Smooth muscle cell of the brain vasculature (primary cell): Measurements from ENCODE around the gene LRP3.
"Not testable (repeated sequence)": the region's sequence is repeated elsewhere in the genome, so short reads cannot be mapped to it uniquely, and the experiment has no call there.

Experiments
- DNase-seq: peaks from one replicate; pipeline ENCODE4 v3.0.0-alpha.2; 2012; ENCODE audit warnings: low read depth, low spot score

The LRP3 gene

GRCh38 chr19:33217881-33218280 is 23.8 kb downstream of the LRP3 start:
- no peak for DNase-seq

DNA sequence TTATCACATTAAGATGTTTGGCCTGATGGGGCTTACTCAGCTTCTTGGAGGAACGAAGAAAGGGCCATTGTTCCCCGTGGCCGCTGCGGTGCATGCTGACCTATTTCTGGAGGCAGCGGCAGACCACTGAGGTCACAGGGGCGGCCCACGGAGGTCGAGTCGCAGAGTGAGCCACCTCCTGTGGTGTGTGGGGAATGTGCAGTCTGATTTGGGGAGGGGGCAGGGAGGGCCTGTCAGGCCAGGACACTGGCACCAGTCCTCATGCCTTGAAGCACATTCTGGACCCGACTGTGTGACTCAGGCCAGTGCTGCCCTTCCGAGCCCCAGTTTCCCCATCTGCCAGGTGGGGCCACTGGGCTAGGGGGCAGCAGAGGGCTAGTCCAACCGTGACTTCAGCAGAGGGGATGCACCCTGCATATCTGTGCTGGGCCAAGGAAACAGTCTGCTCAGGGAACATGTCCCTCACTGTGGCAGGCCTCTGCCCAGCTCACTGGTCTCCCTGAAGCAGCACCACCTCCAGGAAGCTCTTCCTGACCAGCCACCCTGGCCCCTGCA is 25.2 kb downstream of the LRP3 start:
- no peak for DNase-seq

DNA sequence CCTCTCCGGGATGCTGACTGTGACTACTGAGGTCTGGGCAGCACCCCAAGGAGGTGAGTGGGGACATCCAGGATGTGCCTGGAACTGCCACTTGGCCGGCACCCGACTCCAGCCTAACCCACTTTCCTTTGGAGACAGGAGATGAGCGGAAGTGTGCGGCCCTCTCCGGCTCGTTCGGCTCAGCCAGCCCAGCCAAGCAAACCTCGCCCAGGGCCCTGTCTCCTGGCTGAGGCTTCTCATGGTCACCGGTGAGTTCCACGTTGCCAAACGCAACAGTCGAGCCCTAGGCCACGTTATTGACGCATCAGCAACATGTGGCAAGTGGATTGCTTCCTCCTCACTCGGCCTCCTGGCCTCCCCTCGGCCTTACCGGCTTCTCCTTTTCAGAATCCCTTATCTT is 26.0 kb downstream of the LRP3 start:
- DNase-seq: no peak

DNA sequence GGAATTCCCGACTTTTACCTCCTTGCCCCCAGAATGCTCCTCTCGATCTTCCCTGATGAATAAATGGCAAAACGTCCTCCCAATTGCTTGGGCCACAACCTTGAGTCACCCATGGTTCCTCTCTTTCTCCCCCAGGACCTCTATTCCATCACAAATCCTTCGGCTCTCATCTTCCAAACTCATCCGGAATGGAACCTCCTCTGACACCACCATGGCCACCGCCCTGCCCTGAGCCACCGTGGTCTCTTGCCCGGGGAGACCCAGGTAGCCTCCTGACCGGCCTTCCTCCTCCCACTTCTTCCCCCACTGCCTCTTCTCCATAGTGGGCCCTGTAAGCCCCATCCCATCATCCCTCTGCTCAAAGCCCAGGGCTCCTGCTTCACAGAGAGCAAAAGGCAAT is 26.6 kb downstream of the LRP3 start:
- no peak for DNase-seq

DNA sequence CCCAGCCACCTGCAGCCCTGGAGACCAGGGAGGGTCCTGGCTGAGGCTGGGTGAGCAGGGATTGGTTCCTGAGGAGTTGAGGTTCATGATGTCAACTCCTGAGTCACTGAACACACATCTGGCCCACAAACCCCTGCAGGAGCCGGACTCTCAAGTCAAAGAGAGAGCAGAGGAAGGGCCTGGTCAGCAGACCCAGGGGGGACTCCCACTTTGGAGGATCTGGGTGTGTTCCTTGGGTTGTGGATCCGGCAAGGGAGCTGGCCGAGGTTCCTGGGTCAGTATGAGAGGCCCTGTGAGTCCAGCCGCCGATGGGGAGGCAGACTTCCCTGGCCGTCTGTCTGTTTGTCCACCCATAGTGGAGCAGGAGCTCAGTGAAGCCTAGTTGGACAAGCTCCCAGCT is 27.5 kb downstream of the LRP3 start:
- no peak for DNase-seq

- DNase-seq: not testable (repeated sequence)
Measured at GRCh38 chr19:33222255-33222654, 28.1 kb downstream of the LRP3 start.

DNA sequence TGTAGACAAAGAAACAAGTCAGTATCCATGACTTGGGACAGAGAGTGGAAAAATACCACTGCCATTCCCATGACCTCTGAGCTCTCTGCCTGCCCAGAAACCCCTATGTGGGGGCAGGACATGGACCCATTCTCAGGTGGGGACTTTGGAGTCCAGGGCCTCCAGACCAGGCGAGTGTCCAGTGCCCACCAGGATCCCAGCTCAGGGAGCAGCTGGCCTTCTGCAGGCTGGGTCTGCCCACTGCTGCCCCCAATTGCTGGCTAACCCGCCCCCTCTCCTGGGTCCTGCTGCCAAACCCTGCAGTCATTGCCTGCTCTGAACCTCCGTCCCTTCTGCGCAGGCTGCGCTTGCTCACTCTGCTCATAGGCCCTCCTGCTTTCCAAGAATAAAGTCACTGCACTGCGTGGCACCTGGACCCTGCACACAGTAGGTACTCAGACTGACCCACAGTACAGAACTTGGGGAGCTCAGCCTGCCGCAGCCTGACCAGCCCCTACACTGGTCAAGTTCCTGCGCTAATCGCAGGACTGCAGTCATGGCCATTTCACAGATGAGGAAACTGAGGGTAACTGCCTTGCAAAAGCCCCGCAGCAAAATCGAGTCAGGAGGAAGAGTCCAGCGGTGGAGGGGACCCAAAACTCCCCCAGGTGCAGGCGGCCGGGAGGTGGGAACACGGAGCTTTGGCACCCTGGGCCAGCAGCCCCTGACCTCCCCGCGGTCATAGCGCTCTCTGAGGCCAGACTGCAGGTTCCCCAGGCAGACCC is 30.7 kb downstream of the LRP3 start:
- DNase-seq: no peak

- DNase-seq: no peak
Measured at GRCh38 chr19:33225458-33225926, 31.4 kb downstream of the LRP3 start, which contains the start of gene SLC7A10. Gene SLC7A10, minus strand, starts transcription at chr19:33225850. Its CDS starts 147 bp downstream, at chr19:33225703.

GRCh38 chr19:33226550-33227241 is 32.6 kb downstream of the LRP3 start:
- no peak for DNase-seq

DNA sequence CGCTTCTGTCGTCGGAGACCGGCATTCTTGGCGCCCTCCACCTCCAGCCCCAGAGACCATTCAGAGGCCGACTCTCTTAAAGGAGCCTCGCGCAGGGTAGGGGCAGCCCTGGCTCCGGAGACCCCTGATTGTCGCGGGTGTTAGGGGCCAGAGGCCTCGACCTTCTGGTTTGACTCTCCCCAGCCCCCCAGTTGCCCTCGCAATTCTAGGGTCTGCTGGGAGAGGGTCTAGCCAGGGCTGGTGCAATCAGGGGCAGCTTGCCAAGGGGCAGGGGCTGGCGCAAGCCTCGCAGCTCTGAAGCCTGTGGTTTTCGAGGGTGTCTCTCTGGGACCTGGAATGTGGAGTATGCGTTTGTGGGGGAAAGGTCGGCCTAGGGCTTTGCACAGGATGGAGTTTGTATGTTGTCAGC is 33.1 kb downstream of the LRP3 start:
- DNase-seq: no peak

GRCh38 chr19:33227870-33228599 is 33.9 kb downstream of the LRP3 start:
- DNase-seq: no peak

- no peak for DNase-seq
Measured at GRCh38 chr19:33229962-33230361, 35.8 kb downstream of the LRP3 start.

- no peak for DNase-seq
Measured at GRCh38 chr19:33231511-33231910, 37.4 kb downstream of the LRP3 start.

DNA sequence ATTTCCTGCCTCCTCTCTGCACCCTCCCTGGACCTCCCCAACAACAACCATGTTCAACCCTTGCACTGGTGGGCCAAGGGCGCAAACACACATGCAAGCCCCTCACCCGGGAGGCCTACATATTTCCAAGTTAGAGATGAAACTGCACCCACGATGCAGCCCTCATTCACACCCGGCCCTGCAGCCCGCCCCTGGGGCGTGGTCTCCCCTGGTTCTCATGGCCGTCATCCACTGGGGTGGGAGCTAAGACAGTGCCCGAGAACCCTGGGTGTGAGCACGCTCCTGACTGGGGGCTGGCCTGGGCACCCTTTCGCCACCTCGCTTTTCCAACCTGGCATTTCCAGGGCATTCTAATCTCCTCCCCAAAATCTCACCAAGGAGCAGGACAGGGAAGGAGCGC is 38.5 kb downstream of the LRP3 start:
- DNase-seq: no peak

DNA sequence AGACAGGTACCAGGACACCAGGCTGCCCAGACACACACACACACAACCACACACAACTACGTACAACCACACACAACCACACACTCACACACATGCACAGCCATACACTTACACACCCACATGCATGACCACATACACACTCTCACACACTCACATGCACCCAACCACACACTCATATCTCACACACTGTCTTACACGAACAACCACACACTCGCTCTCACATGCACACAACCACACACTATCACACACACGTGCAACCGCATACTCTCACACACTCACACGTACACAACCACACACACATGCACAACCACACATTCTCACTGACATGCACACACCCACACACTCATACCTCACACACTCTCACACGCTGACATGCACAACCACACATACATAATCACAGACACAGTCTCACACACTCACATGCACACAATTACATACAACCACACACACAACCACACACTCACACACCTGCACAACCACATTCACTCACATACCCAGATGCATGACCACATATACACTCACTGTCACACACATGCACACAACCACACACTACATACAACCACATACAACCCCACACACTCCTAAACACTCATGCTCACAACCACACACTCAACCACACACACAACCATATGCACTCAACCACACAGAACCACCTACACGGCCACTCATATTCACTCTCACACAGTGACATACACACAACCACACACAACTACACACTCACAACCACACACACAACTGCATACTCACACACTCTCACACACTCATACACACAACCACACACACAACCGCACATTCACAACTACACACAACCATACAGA is 39.1 kb downstream of the LRP3 start:
- no peak for DNase-seq

- DNase-seq: no peak
Measured at GRCh38 chr19:33234092-33234491, 40.0 kb downstream of the LRP3 start.

GRCh38 chr19:33234736-33235135 is 40.6 kb downstream of the LRP3 start:
- no peak for DNase-seq

DNA sequence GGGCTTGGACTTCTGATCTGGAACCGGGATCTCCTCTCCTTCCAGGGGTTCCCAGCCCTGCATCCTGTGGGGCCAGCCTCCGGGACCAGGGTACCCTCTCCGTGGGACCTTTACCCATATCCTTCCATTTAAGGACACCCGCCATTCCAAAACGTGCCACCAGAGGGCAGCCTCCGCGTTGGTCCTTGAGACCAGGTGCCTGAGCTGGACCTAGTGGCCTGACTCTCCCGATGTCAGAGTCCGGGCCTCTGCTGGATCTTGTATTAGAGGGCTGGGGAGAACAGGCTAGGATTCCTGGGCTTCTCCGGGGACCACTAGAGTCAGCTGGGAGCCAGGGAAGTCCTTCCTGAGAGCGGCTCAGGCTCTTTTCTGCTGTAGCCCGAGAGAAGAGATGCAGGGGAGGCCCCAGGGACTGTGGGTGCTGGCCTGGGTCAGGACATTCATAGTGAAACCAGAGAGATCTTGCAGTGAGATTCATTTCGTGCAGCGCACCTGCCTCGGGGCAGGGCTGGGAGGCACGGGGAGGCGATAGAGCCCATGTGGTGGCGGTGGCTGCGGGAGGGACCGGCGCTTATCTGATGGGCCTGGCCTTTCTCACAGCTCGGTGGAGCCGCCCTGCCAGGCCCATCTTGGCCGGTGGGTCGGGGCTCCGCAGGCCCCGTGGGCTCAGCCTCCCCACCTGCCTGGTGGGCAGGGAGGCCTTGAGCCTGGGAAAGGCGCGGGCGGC is 41.3 kb downstream of the LRP3 start:
- peak; percentile 41 for DNase-seq

- DNase-seq: no peak
Measured at GRCh38 chr19:33235996-33236350, 41.8 kb downstream of the LRP3 start.

DNA sequence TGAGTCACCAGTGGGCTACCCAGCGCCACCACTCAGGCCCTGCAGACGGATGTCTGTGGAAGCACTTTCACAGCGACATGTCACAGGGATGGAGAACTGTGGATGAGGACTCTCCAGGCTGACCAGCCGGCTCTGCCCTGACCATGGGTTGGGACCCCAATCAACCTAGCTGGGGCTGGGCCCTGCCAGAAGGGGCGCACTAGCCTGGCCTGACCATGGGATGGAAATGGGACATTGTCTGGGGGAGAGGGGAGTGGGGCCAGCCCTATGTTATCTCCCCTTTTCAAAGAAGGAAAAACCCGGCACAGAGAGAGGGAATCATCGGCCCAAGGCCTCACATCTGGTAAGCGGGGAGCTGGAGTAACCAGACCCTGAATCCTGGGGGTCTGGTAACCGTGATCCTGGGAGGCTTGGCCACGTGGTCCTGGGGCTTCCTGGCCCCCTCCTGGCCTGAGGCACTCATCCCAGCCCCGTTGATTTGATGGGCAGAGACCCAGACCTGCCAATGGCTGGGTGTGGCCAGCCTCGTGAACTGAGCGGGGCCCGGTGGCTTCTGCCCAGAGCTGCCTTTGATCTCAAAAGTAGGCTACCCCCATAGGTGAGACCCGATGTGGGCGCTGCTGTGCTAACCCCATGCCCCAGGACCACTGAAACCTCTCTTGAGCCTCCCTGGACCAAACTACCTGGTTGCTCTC is 42.7 kb downstream of the LRP3 start:
- no peak for DNase-seq
